DND-41 (cell line): ENCODE data around the gene LYPD1.
"Not testable (repeated sequence)": the region's sequence is repeated elsewhere in the genome, so short reads cannot be mapped to it uniquely, and the experiment has no call there.

Experiments
- EZH2 ChIP-seq: IDR thresholded peaks from 3 replicates; pipeline ENCODE4 v1.6.1; 2012; ENCODE audit warnings: borderline replicate concordance, low read depth, mild to moderate bottlenecking, moderate library complexity, low read length, inconsistent platforms; ENCODE audit not compliant: severe bottlenecking
- TF ChIP-seq, protein P1 (sequence below): IDR thresholded peaks from 2 replicates; pipeline ENCODE4 v1.5.1; 2012; ENCODE audit warnings: borderline replicate concordance, low read length, moderate library complexity, mild to moderate bottlenecking; ENCODE audit not compliant: poor library complexity, severe bottlenecking; ENCODE audit errors: extremely low read depth

DNA sequence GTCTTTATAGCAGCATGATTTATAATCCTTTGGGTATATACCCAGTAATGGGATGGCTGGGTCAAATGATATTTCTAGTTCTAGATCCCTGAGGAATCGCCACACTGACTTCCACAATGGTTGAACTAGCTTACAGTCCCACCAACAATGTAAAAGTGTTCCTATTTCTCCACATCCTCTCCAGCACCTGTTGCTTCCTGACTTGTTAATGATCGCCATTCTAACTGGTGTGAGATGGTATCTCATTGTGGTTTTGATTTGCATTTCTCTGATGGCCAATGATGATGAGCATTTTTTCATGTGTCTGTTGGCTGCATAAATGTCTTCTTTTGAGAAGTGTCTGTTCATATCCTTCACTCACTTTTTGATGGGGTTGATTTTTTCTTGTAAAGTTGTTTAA lies 29.8 kb upstream of the LYPD1 start:
- TF ChIP-seq, protein P1, sequence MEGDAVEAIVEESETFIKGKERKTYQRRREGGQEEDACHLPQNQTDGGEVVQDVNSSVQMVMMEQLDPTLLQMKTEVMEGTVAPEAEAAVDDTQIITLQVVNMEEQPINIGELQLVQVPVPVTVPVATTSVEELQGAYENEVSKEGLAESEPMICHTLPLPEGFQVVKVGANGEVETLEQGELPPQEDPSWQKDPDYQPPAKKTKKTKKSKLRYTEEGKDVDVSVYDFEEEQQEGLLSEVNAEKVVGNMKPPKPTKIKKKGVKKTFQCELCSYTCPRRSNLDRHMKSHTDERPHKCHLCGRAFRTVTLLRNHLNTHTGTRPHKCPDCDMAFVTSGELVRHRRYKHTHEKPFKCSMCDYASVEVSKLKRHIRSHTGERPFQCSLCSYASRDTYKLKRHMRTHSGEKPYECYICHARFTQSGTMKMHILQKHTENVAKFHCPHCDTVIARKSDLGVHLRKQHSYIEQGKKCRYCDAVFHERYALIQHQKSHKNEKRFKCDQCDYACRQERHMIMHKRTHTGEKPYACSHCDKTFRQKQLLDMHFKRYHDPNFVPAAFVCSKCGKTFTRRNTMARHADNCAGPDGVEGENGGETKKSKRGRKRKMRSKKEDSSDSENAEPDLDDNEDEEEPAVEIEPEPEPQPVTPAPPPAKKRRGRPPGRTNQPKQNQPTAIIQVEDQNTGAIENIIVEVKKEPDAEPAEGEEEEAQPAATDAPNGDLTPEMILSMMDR, result not testable (repeated sequence)
- not testable (repeated sequence) for TF ChIP-seq EZH2
